Left renal pelvis (tissue), 4 donors: ENCODE measurements around the gene RPA1. TPM values are rescaled to one million over a fixed set of nuclear protein-coding genes. Genes with fewer than 3 reads are reported as not detected.

Experiments
- DNase-seq, 4 donors: peaks; one replicate each; pipeline ENCODE4 v3.0.0-alpha.2; 2013; ENCODE audit warnings: low read depth in 4 of 4, low spot score in 3 of 4
- polyA plus RNA-seq, 4 donors: library from polyadenylated mRNA; unstranded; fragments of 120-200 nt; gene quantifications; one replicate each; pipeline ENCODE4 v1.2.1, GENCODE V29; 2013; ENCODE audit not compliant: insufficient read length in 4 of 4

Gene RPA1
- polyA plus RNA-seq, 4 donors: 105 to 142 (median 123) TPM

- DNase-seq: no peak
Measured at GRCh38 chr17:1937461-1937860, 107.7 kb downstream of the RPA1 start.

GRCh38 chr17:1939981-1940809 is 110.4 kb downstream of the RPA1 start:
- peak; percentile 74 to 83 (median 74) for DNase-seq

- DNase-seq: no peak
Measured at GRCh38 chr17:1940810-1941185, 111.0 kb downstream of the RPA1 start.

- DNase-seq: no peak
Measured at GRCh38 chr17:1941272-1942065, 111.7 kb downstream of the RPA1 start.

DNA sequence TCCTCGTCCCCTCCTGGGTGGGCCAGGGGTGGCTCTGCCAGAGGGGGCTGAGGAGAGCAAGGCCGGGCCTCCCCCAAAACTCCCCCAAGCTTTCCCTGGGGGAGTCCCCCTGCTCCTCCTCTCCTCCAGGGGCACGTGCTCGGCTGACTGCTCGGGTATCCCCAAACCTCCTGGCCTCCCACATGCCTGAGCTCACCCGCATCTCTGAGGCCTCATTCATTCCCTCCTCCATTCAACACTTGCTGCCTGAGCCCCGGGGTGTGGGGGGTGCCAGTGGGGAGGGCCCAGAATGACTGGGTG is 112.2 kb downstream of the RPA1 start:
- no peak for DNase-seq

GRCh38 chr17:1942666-1943435 is 113.0 kb downstream of the RPA1 start:
- no peak for DNase-seq

DNA sequence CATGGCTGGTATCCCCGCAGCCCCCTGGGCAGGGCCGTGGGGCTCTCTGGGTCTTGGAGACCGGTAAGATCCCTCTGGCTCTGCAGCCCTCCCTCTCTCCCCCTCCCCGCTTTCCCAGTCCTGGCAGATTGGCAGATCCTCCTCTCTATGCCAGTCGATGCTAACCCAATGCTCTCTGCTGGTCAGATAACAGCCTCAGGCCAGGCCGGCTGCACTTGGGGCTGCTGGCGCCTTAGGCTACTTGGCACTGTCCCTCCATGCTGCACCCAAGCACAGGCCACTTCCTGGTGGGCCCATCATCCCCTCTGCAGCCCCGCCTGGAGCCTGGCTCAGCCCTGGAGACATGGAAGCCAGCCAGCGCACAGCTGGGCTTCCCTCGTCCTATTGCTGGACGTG is 113.6 kb downstream of the RPA1 start:
- no peak for DNase-seq

- no peak for DNase-seq
Measured at GRCh38 chr17:1945621-1946020, 115.8 kb downstream of the RPA1 start.

DNA sequence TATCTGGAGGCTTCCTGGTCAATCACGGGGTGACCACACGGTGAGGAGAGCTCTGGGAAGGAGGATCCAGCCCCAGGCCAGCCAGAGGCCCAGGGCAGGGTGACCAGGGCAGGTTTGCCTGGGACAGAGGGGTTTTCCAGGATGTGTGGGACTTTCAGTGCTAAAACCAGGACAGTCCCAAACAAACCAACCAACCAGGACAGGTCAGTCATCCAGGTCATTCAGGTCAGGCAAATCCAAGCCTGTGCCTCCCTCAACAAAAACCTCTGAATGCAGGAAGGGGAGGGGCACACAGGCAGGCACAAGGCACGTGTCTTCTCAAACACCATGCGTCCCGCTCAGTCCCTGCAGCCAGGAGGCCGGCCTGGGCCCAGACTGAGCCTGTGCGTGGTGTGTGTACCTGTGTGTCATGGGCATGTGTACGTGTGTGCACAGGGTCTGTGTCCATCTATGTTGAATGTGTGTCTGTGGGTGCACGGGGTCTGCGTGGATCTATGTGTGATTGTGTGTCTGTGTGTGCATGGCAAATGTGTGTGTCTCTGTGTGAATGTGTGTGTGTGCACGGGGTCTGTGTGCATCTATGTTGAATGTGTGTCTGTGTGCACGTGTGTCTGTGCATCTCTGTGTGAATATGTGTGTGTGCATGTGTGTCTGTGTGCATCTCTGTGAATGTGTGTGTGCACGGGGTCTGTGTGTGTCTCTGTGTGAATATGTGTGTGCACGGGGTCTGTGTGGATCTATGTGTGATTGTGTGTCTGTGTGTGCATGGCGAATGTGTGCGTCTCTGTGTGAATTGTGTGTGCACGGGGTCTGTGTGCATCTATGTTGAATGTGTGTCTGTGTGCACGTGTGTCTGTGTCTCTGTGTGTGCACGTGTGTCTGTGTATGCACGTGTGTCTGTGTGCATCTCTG is 116.5 kb downstream of the RPA1 start:
- no peak for DNase-seq

DNA sequence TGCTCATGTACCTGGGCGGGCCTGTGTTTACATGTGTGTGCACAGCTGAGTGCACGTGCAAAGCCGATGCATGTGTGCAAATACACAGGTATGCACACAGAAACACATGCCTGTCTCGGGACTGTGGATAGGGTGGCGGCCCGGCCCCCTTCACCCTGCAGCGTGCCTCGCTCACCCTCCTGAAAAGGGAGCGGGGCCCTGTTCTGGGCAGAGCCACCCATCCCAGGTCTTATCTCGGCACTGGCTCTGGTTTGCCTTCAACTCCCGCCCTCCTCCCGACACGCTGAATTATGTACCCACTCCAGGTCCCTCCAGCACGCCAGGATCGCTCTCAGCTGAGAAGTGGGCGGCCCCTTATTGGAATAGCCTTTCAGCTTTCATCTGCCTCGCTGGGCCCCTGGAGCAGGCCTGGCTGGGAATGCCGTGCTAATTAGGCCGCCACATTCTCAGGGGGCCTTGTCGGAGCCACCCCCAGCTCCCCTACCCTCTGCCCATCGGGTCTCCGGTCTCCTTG is 117.5 kb downstream of the RPA1 start:
- DNase-seq: no peak

- DNase-seq: no peak
Measured at GRCh38 chr17:1947743-1948516, 118.1 kb downstream of the RPA1 start.

- DNase-seq: no peak
Measured at GRCh38 chr17:1948517-1948825, 118.7 kb downstream of the RPA1 start.

Other genes starting within 250 kb of the RPA1 start
- 10 to 100 TPM in 3 of 4 donors, 1 to 10 TPM in 1; 5.9 to 36.4 (median 26.2) TPM for gene SLC43A2, start 201.2 kb upstream of the RPA1 start, polyA plus RNA-seq
- 1 to 10 TPM; 4.7 to 9.5 (median 5.9) TPM for gene SCARF1, start 184.3 kb upstream of the RPA1 start, polyA plus RNA-seq
- 1 to 10 TPM; 3.7 to 7.5 (median 5.2) TPM for gene RILP, start 180.1 kb upstream of the RPA1 start, polyA plus RNA-seq
- 100 to 1,000 TPM; 229 to 335 (median 277) TPM for gene PRPF8, start 145.1 kb upstream of the RPA1 start, polyA plus RNA-seq
- gene TLCD2, start 119.6 kb upstream of the RPA1 start, polyA plus RNA-seq: 1 to 10 TPM; 5.6 to 8.3 (median 7.1) TPM
- 10 to 100 TPM in 3 of 4 donors, 1 to 10 TPM in 1; 9.9 to 21.2 (median 13.3) TPM for gene WDR81, start 105.3 kb upstream of the RPA1 start, polyA plus RNA-seq
- 100 to 1,000 TPM in 1 of 4 donors, 10 to 100 TPM in 2, 1 to 10 TPM in 1; 5.8 to 106 (median 79.7) TPM for gene SERPINF2, start 87.1 kb upstream of the RPA1 start, polyA plus RNA-seq
- gene SERPINF1, start 67.9 kb upstream of the RPA1 start, polyA plus RNA-seq: 100 to 1,000 TPM; 131 to 385 (median 198) TPM
- gene SMYD4, start 103 bp upstream of the RPA1 start, polyA plus RNA-seq: 10 to 100 TPM; 12.9 to 18.6 (median 15.1) TPM
- gene RTN4RL1, start 195.3 kb downstream of the RPA1 start, polyA plus RNA-seq: 1 to 10 TPM; 1.4 to 2.5 (median 1.7) TPM
- 10 to 100 TPM; 36.5 to 59.1 (median 39.7) TPM for gene DPH1, start 200.1 kb downstream of the RPA1 start, polyA plus RNA-seq
- 10 to 100 TPM; 10.1 to 15.1 (median 11.9) TPM for gene OVCA2, start 212.0 kb downstream of the RPA1 start, polyA plus RNA-seq
- gene HIC1, start 225.1 kb downstream of the RPA1 start, polyA plus RNA-seq: 10 to 100 TPM; 14.3 to 98.2 (median 21.6) TPM